IMR-90 (cell line): ENCODE results near the gene BDNF. TPM values are rescaled to one million over a fixed set of nuclear protein-coding genes. Genes with fewer than 3 reads are reported as not detected.

Experiments used
- ATAC-seq: fragments of 200-7000 bp; cut with Tn5 transposase; 2 replicates; pipeline ENCODE4 v1.9.1; 2020; ENCODE audit warnings: low read depth, mild to moderate bottlenecking, moderate library complexity
- BruUV-seq: library from RNA; stranded (reverse); fragments of 400-500 nt; replicated peaks from 2 replicates; lab custom pipeline; 2021; lab: Mats Ljungman, UMichigan
- CTCF ChIA-PET: fragments of 300-600 bp; formaldehyde crosslinking; extraction: SDS; loops from one replicate; lab custom pipeline; 2021; ENCODE audit warnings: antibody characterized with exemption; lab: Yijun Ruan, JAX
- POLR2A ChIA-PET: fragments of 300-600 bp; sonication (Branson Sonifier 250); formaldehyde crosslinking; loops from one replicate; lab custom pipeline; 2022; ENCODE audit warnings: antibody characterized with exemption; ENCODE audit not compliant: unreplicated experiment; lab: Charles Lee
- DNase-seq: peaks from one replicate; pipeline ENCODE4 v3.0.0; 2013
- H2AFZ ChIP-seq: replicated peaks from 2 replicates; pipeline ENCODE3; 2013; ENCODE audit warnings: low read length, mild to moderate bottlenecking; ENCODE audit not compliant: poor library complexity
- H2AK5ac ChIP-seq: 2 replicates; pipeline ENCODE4 v1.6.1; 2013; ENCODE audit warnings: low read depth, low read length, inconsistent platforms
- H2AK9ac ChIP-seq: replicated peaks from 2 replicates; pipeline ENCODE3; 2013; ENCODE audit warnings: mild to moderate bottlenecking, low read depth, low read length, moderate library complexity; ENCODE audit not compliant: poor library complexity
- H2BK120ac ChIP-seq: 2 replicates; pipeline ENCODE4 v1.6.1; 2013; ENCODE audit warnings: low read depth, low read length, inconsistent platforms
- H2BK15ac ChIP-seq: 3 replicates; pipeline ENCODE4 v1.6.1; 2013; ENCODE audit warnings: low read depth, low read length, inconsistent platforms
- H2BK20ac ChIP-seq: 2 replicates; pipeline ENCODE4 v1.6.1; 2013; ENCODE audit warnings: low read depth, mild to moderate bottlenecking, inconsistent platforms, low read length, moderate library complexity
- H2BK5ac ChIP-seq: 2 replicates; pipeline ENCODE4 v1.6.1; 2013; ENCODE audit warnings: mild to moderate bottlenecking, low read depth, low read length, inconsistent platforms; ENCODE audit not compliant: poor library complexity, severe bottlenecking
- H3K14ac ChIP-seq: replicated peaks from 2 replicates; pipeline ENCODE4 v1.6.1; 2013; ENCODE audit warnings: low read depth, low read length, inconsistent platforms
- H3K18ac ChIP-seq: 2 replicates; pipeline ENCODE4 v1.6.1; 2013; ENCODE audit warnings: low read depth, low read length, control low read depth
- H3K23ac ChIP-seq: 2 replicates; pipeline ENCODE4 v1.6.1; 2013; ENCODE audit warnings: low read depth, low read length, inconsistent platforms
- H3K27ac ChIP-seq: 2 replicates; pipeline ENCODE4 v1.5.1; 2013; ENCODE audit warnings: mild to moderate bottlenecking, control low read depth, low read length; ENCODE audit not compliant: insufficient read depth
- H3K27me3 ChIP-seq: 2 replicates; pipeline ENCODE4 v1.6.1; 2013; ENCODE audit warnings: low read length; ENCODE audit not compliant: control insufficient read depth, insufficient read depth
- H3K36me3 ChIP-seq: 2 replicates; pipeline ENCODE4 v1.6.1; 2013; ENCODE audit warnings: low read length, mixed read lengths; ENCODE audit not compliant: control insufficient read depth, insufficient read depth
- H3K4ac ChIP-seq: 2 replicates; pipeline ENCODE4 v1.6.1; 2013; ENCODE audit warnings: low read depth, low read length, inconsistent platforms
- H3K4me1 ChIP-seq: 2 replicates; pipeline ENCODE4 v1.6.1; 2013; ENCODE audit warnings: low read length, mixed read lengths; ENCODE audit not compliant: control insufficient read depth, insufficient read depth
- H3K4me2 ChIP-seq: 2 replicates; pipeline ENCODE4 v1.6.1; 2013; ENCODE audit warnings: low read depth, mild to moderate bottlenecking, control low read depth, low read length, moderate library complexity
- H3K4me3 ChIP-seq: 2 replicates; pipeline ENCODE4 v1.5.1; 2013; ENCODE audit warnings: low read depth, mild to moderate bottlenecking, control low read depth, low read length, moderate library complexity; ENCODE audit not compliant: insufficient read depth
- H3K56ac ChIP-seq: 2 replicates; pipeline ENCODE4 v1.6.1; 2013; ENCODE audit warnings: low read length, inconsistent platforms; ENCODE audit not compliant: insufficient read depth; ENCODE audit errors: extremely low read depth
- H3K79me1 ChIP-seq, 2 experiments: 2 replicates each; pipeline ENCODE4 v1.6.1; 2013; ENCODE audit warnings: low read length in 2 of 2, inconsistent platforms in 1 of 2, low read depth in 1 of 2
- H3K9ac ChIP-seq: 2 replicates; pipeline ENCODE4 v1.6.1; 2013; ENCODE audit warnings: low read depth, low read length, control low read depth
- H3K9me1 ChIP-seq: 2 replicates; pipeline ENCODE4 v1.6.1; 2013; ENCODE audit warnings: low read length, inconsistent platforms; ENCODE audit not compliant: insufficient read depth
- H3K9me3 ChIP-seq: 2 replicates; pipeline ENCODE4 v1.6.1; 2013; ENCODE audit warnings: low read length; ENCODE audit not compliant: control insufficient read depth, insufficient read depth
- H4K20me1 ChIP-seq: 2 replicates; pipeline ENCODE4 v1.6.1; 2013; ENCODE audit warnings: low read length, inconsistent platforms; ENCODE audit not compliant: insufficient read depth
- H4K5ac ChIP-seq: 2 replicates; pipeline ENCODE4 v1.6.1; 2013; ENCODE audit warnings: mild to moderate bottlenecking, low read depth, low read length, control low read depth
- H4K8ac ChIP-seq, 2 experiments: 2 replicates each; pipeline ENCODE4 v1.6.1; 2013; ENCODE audit warnings: low read depth in 2 of 2, low read length in 2 of 2, control low read depth in 1 of 2, inconsistent platforms in 1 of 2
- H4K91ac ChIP-seq: 2 replicates; pipeline ENCODE4 v1.6.1; 2013; ENCODE audit warnings: low read depth, low read length, inconsistent platforms; ENCODE audit not compliant: insufficient read depth
- BHLHE40 ChIP-seq: fragments of 150-350 bp; IDR thresholded peaks from 2 replicates; pipeline ENCODE4 v1.6.1; 2016; ENCODE audit warnings: mild to moderate bottlenecking, low read depth, low read length
- CEBPB ChIP-seq: IDR thresholded peaks from 2 replicates; pipeline ENCODE4 v1.6.1; 2012; ENCODE audit warnings: low read depth, low read length, improper control_type of control experiment
- CHD1 ChIP-seq: IDR thresholded peaks from 2 replicates; pipeline ENCODE4 v1.6.1; 2012; ENCODE audit warnings: low read depth, low read length, improper control_type of control experiment
- CTCF ChIP-seq: conservative IDR thresholded peaks from 2 replicates; pipeline ENCODE4 v1.5.1; 2012; ENCODE audit warnings: mild to moderate bottlenecking, low read depth, low read length, improper control_type of control experiment
- FOS ChIP-seq: fragments of 150-350 bp; IDR thresholded peaks from 2 replicates; pipeline ENCODE4 v1.6.1; 2016; ENCODE audit warnings: low read depth, low read length
- MAFK ChIP-seq: IDR thresholded peaks from 2 replicates; pipeline ENCODE4 v1.6.1; 2012; ENCODE audit warnings: low read depth, low read length, improper control_type of control experiment
- MXI1 ChIP-seq: IDR thresholded peaks from 2 replicates; pipeline ENCODE4 v1.6.1; 2012; ENCODE audit warnings: low read depth, mild to moderate bottlenecking, low read length, moderate library complexity, borderline replicate concordance
- NFE2L2 ChIP-seq: fragments of 150-350 bp; IDR thresholded peaks from 2 replicates; pipeline ENCODE4 v1.6.1; 2016; ENCODE audit warnings: low read depth, mild to moderate bottlenecking, low read length
- RAD21 ChIP-seq: IDR thresholded peaks from 2 replicates; pipeline ENCODE4 v1.6.1; 2012; ENCODE audit warnings: low read length, improper control_type of control experiment
- RFX5 ChIP-seq: IDR thresholded peaks from 2 replicates; pipeline ENCODE4 v1.8.0; 2012; ENCODE audit warnings: low read depth, mild to moderate bottlenecking, low read length, moderate library complexity
- SMC3 ChIP-seq: fragments of 150-350 bp; IDR thresholded peaks from 2 replicates; pipeline ENCODE4 v1.6.1; 2016; ENCODE audit warnings: low read depth, mild to moderate bottlenecking, antibody characterized with exemption, low read length, moderate library complexity
- WGBS, 2 experiments: methylation state at CpG; one replicate each; pipeline versions ENCODE4 v1.1.5 to v1.1.7; 2013; ENCODE audit warnings: missing lambda C conversion rate in 2 of 2; ENCODE audit not compliant: insufficient read length in 1 of 2; ENCODE audit errors: extremely low coverage in 2 of 2; 5-methylcytosine and 5-hydroxymethylcytosine counted together
- dilution Hi-C: fragments of 300-500 bp; cut with HindIII; formaldehyde crosslinking; loops from one replicate; pipeline ENCODE4 v1.14.3; 2018; ENCODE audit warnings: low sequenced_read_pairs; ENCODE audit not compliant: unreplicated experiment
- in situ Hi-C: fragments of 300-500 bp; cut with MboI; formaldehyde crosslinking; loops from 3 replicates; pipeline ENCODE4 v1.14.3; 2019; ENCODE audit warnings: low sequenced_read_pairs, inconsistent platforms, mixed read lengths
- intact Hi-C: fragments of 100-400 bp; cut with micrococcal nuclease; formaldehyde crosslinking; loops from 2 replicates; pipeline ENCODE4 v1.10.0; 2022
- polyA plus RNA-seq, 3 experiments: library from polyadenylated mRNA; depleted of rRNA; stranded (reverse); fragments of >200 nt; gene quantifications; 2 replicates each; pipeline ENCODE4 v1.2.3, GENCODE V29; 2012; ENCODE audit warnings: low replicate concordance in 1 of 3
- total RNA-seq: library from RNA; depleted of rRNA; stranded (reverse); fragments of >200 nt; gene quantifications from 2 replicates; pipeline ENCODE4 v1.2.3, GENCODE V29; 2012
- TF ChIP-seq, protein P1 (sequence below): fragments of 150-350 bp; IDR thresholded peaks from 2 replicates; pipeline ENCODE4 v1.6.1; 2016; ENCODE audit warnings: low read depth, mild to moderate bottlenecking, low read length, moderate library complexity, borderline replicate concordance
- TF ChIP-seq, protein P2 (sequence below): fragments of 150-350 bp; IDR thresholded peaks from 2 replicates; pipeline ENCODE4 v1.6.1; 2017; ENCODE audit warnings: mild to moderate bottlenecking, antibody characterized with exemption, low read length, low read depth

BDNF gene
- total and polyA plus RNA-seq, 2 of the 4 experiments (the other 2 are of a cell fraction): 94.8 to 152 TPM

GRCh38 chr11:27611947-27612455 is 88.3 kb downstream of the BDNF start:
- H2BK20ac ChIP-seq: no peak overlapping the region
- H4K20me1 ChIP-seq: no peaks in the 10 kb centered on the region
- H2BK5ac ChIP-seq: no peak overlapping the region
- H3K36me3 ChIP-seq: no peaks in the 10 kb centered on the region
- H3K23ac ChIP-seq: no peak overlapping the region
- H3K14ac ChIP-seq: no peak overlapping the region
- peak; percentile 19 for DNase-seq
- H3K27me3 ChIP-seq: no peaks in the 10 kb centered on the region
- H4K8ac ChIP-seq: no peak overlapping the region
- peaks cover 2% of the 10 kb centered on the region for H3K4me1 ChIP-seq
- intact Hi-C loops (no loop called here), in situ Hi-C loops (no loop called here), dilution Hi-C loops (no loop called here)
- H3K4ac ChIP-seq: no peak overlapping the region
- H2AK5ac ChIP-seq: no peak overlapping the region
- no peak overlapping the region for H4K91ac ChIP-seq
- ChIA-PET CTCF (no interaction called here), POLR2A (interaction anchor here (0.7 kb wide), 1 partner anchor 47 kb away, joined by 4 read pairs; no protein-coding TSS in a partner anchor)
- no peak overlapping the region for H2BK15ac ChIP-seq
- WGBS, 2 experiments: no CpG with 5 or more reads among the region's 3 CpGs
- H2AFZ ChIP-seq: no peak overlapping the region
- no peak overlapping the region for H3K27ac ChIP-seq
- no peak overlapping the region for H2BK120ac ChIP-seq
- H3K56ac ChIP-seq: no peak overlapping the region
- H3K18ac ChIP-seq: no peak overlapping the region
- H3K9me1 ChIP-seq: no peaks in the 10 kb centered on the region
- H3K4me2 ChIP-seq: no peak overlapping the region
- no TSS peak for BruUV-seq
- H3K9me3 ChIP-seq: no peaks in the 10 kb centered on the region
- no peak overlapping the region for H3K4me3 ChIP-seq
- no peak overlapping the region for H2AK9ac ChIP-seq
- H3K79me1 ChIP-seq: no peaks in the 10 kb centered on the region
- TF ChIP-seq MAFK: no peak
- TF ChIP-seq BHLHE40: no peak
- TF ChIP-seq RFX5: no peak
- no peak for TF ChIP-seq NFE2L2
- TF ChIP-seq RAD21: no peak
- no peak for TF ChIP-seq SMC3
- TF ChIP-seq, protein P1, sequence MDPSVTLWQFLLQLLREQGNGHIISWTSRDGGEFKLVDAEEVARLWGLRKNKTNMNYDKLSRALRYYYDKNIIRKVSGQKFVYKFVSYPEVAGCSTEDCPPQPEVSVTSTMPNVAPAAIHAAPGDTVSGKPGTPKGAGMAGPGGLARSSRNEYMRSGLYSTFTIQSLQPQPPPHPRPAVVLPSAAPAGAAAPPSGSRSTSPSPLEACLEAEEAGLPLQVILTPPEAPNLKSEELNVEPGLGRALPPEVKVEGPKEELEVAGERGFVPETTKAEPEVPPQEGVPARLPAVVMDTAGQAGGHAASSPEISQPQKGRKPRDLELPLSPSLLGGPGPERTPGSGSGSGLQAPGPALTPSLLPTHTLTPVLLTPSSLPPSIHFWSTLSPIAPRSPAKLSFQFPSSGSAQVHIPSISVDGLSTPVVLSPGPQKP: no peak
- no peak for TF ChIP-seq CHD1
- TF ChIP-seq CTCF: no peak
- TF ChIP-seq FOS: no peak
- no peak for TF ChIP-seq MXI1
- TF ChIP-seq, protein P2, sequence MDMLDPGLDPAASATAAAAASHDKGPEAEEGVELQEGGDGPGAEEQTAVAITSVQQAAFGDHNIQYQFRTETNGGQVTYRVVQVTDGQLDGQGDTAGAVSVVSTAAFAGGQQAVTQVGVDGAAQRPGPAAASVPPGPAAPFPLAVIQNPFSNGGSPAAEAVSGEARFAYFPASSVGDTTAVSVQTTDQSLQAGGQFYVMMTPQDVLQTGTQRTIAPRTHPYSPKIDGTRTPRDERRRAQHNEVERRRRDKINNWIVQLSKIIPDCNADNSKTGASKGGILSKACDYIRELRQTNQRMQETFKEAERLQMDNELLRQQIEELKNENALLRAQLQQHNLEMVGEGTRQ: no peak
- TF ChIP-seq CEBPB: no peak
- ATAC-seq: no peak
- H4K5ac ChIP-seq: no peak overlapping the region
- H3K9ac ChIP-seq: no peak overlapping the region
